Activated T-helper 1 cell treated with anti-CD3 and anti-CD28 coated beads, Interleukin-2, amount 50 U/mL, for 16 hours (primary cell): ENCODE data around the gene GPR152.

Experiments used
- DNase-seq, 2 donors: peaks; one replicate each; pipeline ENCODE4 v3.0.0-alpha.2; 2020; ENCODE audit warnings: low read depth in 1 of 2, low spot score in 1 of 2

Gene GPR152

GRCh38 chr11:67452141-67452952 lies at the start of gene GPR152:
Gene GPR152 (minus strand): TSS chr11:67452729. CDS start chr11:67452724, 5 bp downstream.
- no peak for DNase-seq

DNA sequence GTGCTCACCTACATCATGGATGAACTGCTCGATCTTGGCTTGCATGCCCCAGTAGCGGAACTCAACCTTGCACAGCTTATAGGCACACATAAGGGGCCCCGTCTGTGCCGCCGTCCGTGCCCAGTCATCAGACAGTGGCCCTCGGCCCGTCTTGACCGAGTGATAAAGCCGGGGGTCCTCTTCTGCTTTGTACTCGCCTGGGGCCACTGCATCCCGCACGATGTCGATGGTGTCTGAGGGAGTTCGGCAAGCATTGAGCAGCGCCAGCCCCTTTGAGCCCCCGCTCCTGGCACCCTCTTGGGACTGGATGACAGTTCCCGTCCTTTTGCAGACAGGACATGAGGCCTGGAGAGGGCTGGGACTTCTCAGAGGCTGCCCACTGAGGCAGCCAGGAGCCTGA lies 49.3 kb upstream of the GPR152 start:
- DNase-seq = no peak

DNA sequence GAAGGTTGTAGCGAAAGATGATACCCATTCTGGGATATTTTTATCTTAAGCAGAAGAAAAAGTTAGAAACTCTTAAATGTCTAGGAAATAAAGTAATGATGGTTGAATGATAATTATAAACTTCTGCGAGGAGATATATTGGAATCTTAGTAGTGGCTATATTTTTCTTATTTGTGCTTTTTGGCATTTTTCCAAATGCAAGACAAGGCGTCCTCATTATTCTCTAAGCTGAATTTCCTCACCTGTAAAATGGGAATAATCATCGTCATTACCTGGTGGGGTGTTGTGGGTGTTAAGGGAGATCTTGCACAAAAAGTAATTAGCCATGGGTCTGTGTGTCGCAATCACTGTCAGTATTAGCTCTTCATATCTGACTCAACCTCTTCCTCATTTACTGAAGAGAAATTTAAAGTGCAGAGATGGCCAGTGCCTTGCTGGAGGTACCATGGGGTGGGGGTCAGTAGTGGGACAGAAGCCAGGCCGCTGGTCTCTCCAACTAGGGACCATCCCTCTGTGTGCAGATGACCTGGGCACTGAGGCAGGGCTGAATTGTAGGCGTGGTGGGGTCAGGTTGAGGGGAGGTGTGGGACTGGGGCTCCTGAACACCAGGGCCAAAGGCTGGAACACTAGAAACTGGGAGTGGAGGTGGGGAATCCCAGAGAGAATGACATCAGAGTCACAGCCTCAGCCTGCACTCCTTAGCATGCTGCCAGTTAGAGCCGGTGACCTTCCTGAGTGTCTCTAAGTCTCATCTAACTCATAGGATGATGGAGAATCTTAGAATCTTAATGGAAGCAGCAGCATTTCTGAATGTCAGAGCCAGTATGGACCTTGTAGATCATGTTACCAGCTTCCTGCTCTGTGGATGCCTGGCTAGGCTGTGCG lies 48.5 kb upstream of the GPR152 start:
- no peak for DNase-seq

DNA sequence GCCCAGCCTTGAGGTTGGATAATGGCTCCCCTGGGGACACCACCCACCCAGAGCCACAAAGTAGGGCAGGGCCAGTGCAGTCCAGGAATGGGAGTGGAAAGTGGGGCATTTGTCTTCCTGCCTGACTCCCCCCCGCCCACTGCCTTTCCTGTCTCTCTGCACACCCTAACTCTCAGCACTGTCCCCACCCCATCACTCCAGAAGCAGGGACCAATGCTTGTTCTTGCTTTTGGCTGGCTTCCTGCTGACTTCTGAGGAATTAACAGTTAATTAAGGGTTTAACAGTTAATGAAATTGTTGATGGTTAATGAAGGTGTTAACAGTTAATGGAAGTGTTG lies 47.9 kb upstream of the GPR152 start:
- DNase-seq = no peak

DNA sequence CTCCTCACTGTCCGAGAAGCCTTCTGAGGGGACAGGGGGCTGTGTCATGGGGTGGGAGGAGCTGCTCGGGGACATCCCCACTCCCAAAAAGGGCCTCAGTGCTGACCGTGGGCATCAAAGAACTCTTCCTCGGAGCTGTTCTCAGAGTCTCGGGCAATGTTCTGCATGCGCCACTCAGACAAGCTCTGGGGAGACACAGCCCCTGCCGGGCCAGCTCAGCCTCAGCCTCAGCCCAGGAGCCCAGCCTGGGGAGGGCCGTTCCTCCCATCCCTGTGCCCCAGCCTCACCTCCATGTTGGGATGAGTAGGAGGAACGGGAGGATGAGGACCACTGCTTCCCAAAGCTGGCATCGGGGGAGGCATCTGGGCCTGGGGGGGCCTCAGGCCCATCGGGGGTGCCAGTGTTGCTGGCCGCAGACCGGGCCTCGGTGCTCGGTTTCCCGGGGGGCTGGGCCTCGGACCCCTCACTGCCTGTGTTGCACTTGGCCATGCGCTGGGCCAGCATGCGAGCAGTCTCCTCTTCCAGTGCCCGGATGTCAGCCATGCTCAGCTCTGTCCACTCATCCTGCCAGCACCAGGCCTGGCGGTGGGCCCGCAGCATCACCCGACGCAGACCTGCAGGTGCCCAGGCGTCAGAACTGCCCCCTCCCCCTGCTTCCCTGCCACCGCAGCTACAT lies 47.4 kb upstream of the GPR152 start:
- DNase-seq = no peak

DNA sequence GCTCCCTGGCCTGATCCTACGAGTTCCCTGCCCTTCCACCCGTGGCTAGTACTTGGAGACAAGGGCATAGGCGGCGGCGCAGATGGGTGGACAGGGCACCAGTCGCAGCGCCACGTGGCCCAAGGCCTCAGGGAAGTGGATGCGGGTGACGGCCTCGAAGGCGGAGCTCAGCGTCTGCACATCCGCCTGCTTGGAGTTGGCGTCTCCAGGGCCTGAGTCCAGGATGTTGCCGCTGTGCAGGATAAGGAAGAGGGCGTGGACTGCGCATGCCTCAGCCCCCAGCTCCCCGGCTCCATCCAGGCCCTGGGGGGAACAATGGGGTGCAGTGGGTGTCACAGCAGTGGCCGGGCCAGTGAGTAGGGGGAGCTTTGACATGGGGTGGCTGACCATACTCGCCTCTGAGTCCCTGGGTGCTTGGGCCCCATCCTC lies 46.0 kb upstream of the GPR152 start:
- no peak for DNase-seq

DNA sequence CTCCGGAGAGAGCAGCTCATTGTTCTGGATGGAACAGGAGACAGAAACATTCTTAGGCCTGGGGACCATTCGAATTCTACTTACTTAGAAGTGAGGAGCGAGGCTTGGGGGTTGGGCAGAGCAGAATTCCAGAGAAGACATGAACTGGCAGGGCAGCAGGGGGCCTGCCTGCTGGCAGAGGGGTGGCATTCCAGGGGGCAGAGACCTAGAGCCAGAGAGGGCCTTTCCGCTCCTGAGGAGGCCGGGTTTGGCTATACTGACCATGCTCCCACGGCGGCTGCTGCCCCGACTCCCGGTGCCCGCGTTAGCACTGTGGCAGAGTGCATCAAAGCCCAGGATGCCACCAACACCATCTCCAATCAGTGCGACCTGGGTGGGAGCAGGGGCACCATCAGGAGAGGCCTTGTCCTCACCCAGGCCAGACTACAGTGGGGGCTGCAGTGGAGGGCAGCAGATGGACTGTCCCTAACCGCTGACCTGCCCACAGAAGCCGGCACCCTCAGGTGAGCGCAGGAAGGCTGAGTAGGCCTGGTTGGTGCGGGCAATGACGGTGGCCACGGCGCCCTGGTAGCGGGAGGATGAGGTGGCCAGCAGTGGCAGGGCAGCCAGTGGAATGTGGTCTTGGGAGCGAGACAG lies 45.2 kb upstream of the GPR152 start:
- DNase-seq = no peak

- DNase-seq = no peak
Observed at GRCh38 chr11:67496113-67496512, 43.6 kb upstream of the GPR152 start.

GRCh38 chr11:67495234-67496005 lies 42.9 kb upstream of the GPR152 start:
- no peak for DNase-seq

- DNase-seq = no peak
Observed at GRCh38 chr11:67494371-67495233, 42.1 kb upstream of the GPR152 start.

DNA sequence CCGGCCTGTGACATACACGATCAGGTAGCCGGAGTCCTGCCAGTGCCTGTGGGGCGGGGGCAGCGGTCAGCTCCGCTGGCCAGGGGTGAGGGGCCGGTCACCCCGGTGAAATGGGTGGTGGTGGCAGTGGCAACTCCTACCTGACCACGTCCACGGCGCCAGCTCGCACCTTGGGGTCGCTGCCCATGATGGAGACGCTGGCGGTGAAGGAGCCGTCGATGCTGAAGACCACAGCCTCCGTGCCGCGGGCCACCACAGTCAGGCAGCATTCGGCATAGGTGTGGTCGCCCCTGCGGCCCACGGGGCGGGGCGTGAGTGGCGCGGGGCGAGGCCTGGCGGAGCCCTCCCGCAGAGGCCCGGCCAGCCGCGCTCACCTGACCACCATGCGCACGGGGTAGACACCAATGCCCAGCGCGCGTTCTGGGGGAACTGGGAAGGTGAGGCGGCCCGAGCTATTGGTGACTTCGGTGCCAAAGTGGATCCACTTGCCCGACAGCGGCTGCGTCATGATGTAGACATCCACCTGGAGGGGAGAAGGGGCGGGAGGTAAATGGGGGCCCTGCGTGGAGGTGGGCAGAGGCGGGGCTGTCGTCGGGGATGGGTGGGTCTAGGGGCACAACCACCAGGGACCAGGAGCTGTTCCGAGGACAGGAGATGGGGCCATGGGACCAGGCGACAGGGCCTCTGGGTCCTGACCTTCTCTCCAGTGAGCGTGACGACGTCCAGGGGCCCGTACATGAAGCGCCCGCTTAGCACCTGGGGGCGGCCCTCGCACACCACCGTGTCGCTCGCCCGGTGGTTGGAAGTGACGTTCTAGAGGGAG lies 41.2 kb upstream of the GPR152 start:
- DNase-seq = no peak

DNA sequence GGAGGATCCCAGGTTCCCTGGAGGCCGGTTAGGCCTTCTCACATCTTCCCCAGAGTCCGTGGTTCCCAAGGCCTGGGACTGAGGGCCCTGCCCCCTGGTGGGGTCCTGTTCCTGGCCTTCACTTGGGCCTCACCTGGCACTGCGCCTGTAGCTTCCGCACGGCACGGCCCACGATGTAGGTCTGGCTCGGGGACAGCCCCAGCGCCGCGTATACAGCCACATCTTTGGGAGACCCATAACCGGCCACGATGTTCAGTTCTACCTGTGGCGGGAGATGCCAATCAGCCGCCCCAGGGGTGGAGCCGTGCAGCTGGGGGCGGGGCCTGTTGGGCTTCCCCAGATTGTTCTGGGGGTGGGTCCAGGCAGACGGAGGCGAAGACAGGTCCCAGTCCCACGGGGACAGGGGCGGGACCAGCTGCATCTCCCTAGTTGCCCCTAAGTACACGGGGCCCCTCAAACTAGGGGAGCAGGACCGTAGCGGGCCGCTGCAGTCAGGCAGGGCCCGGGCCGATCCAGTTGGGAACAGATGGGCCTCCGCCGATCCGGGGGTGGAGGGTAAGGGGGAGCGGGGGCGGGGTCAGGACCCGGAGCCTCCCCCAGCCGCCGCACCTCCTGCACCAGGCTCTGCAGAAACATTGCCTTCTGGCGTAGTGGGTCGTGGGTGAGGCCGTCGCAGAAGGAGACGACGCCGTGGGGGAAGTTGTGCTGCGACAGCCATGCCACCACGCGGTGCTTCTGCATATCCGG lies 40.4 kb upstream of the GPR152 start:
- DNase-seq = no peak

DNA sequence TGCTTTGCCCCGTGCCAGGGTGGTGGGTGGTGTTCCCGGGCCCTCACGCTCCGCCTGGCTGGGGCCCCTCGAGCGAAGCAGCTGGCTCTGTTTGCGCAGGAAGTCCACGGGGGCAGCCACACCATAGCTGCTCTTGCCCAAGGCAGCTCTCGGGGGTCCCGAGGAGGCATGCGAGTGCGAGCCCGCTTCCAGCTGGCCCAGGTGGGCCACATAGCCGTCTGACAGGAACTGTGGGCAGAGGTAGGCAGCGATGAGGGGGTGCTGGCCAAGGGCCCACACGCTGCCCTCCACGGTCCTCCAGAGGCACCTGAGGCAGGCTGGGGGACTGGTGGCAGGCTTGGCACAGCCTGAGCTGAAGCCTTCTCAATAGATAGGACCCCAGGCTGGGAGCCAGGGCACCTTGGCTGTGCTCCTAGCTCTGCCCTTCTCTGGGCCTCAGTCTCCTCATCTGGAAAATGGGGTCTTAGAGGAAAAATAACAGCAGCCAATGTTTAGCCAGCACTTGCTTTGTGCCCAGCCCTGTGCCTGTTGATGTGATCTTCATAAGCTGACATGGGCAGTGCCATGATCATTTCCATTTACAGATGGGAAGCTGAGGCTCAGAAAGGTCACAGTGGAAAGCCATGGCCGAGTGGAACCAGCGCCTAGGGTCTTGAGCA lies 39.7 kb upstream of the GPR152 start:
- DNase-seq = no peak

GRCh38 chr11:67491276-67492068 lies 38.9 kb upstream of the GPR152 start:
- DNase-seq = no peak

GRCh38 chr11:67490727-67491065 lies 38.2 kb upstream of the GPR152 start:
- no peak for DNase-seq

- no peak for DNase-seq
Observed at GRCh38 chr11:67489885-67490726, 37.6 kb upstream of the GPR152 start.
